Mammary epithelial cell (primary cell): ENCODE measurements around the gene PACSIN2.

Experiments used
- EZH2 ChIP-seq: IDR thresholded peaks from 2 replicates; pipeline ENCODE4 v1.6.1; 2012; ENCODE audit warnings: low read length, inconsistent platforms, borderline replicate concordance
- TF ChIP-seq, protein P1 (sequence below), 2 donors: IDR thresholded peaks in 1 of 2; conservative IDR thresholded peaks in 1 of 2; 2 replicates each; pipeline ENCODE4 v1.5.1; 2011 to 2012; ENCODE audit warnings: inconsistent platforms in 2 of 2, low read length in 2 of 2, mild to moderate bottlenecking in 2 of 2, control low read depth in 1 of 2, low read depth in 1 of 2; ENCODE audit not compliant: insufficient read depth in 1 of 2; ENCODE audit errors: extremely low read depth in 1 of 2

- TF ChIP-seq EZH2, result no peak
- TF ChIP-seq, protein P1, sequence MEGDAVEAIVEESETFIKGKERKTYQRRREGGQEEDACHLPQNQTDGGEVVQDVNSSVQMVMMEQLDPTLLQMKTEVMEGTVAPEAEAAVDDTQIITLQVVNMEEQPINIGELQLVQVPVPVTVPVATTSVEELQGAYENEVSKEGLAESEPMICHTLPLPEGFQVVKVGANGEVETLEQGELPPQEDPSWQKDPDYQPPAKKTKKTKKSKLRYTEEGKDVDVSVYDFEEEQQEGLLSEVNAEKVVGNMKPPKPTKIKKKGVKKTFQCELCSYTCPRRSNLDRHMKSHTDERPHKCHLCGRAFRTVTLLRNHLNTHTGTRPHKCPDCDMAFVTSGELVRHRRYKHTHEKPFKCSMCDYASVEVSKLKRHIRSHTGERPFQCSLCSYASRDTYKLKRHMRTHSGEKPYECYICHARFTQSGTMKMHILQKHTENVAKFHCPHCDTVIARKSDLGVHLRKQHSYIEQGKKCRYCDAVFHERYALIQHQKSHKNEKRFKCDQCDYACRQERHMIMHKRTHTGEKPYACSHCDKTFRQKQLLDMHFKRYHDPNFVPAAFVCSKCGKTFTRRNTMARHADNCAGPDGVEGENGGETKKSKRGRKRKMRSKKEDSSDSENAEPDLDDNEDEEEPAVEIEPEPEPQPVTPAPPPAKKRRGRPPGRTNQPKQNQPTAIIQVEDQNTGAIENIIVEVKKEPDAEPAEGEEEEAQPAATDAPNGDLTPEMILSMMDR (conservative IDR thresholded peaks at IDR 0.05 in 1 of 2, IDR thresholded peaks at IDR 0.05 in 1 of 2; ENCODE audit: extremely low read depth in 1 of 2, insufficient read depth in 1 of 2, low read depth in 1 of 2, low read length in 2 of 2), result no peak
Observed at GRCh38 chr22:42950281-42950680, 64.7 kb downstream of the PACSIN2 start.
